Stimulated activated CD8-positive, alpha-beta memory T cell treated with anti-CD3 and anti-CD28 coated beads, Interleukin-15, amount 100 ng/mL, for 48 hours (primary cell): Measurements from ENCODE around the gene AFDN.

Experiments
- DNase-seq, 2 donors: peaks; one replicate each; pipeline ENCODE4 v3.0.0-alpha.2; 2020; ENCODE audit warnings: low read depth in 2 of 2

The AFDN gene

DNA sequence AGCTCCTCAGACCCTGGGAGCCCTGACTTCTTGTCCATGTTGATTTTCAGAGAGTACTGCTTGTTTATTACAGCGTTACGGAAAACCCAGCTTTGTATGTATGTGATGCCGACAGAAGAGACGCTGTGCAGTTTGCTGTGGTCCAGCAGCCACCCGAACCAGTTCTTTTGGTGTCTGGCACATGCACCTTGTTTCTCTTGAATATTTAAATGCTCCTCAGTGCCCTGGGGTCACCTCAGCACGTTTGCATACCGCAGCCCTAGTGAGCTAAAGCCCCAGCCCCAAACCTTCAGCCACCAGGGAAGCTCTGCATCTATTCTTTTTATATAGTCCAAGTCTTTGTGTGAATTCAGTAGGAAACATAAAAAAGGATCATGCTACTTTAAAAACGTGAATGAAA, 39.9 kb downstream of the AFDN start:
- DNase-seq, result no peak

DNA sequence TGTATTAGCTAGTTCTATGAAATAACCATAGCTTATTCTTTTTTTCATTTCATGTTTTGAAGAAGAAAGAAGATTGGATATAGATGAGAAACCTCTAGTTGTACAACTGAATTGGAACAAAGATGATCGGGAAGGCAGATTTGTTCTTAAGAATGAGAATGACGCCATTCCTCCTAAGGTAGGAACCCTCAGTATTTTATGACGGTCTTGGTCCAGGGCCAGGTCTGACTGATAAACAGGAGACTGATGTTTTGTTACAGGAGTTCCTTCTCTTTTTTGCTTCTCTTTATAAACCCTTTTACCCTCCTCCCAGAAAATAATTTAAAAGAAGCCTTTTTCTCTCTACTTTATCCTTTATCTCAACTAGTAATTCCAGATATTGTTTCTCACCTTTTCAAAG, 43.6 kb downstream of the AFDN start:
- no peak for DNase-seq

DNA sequence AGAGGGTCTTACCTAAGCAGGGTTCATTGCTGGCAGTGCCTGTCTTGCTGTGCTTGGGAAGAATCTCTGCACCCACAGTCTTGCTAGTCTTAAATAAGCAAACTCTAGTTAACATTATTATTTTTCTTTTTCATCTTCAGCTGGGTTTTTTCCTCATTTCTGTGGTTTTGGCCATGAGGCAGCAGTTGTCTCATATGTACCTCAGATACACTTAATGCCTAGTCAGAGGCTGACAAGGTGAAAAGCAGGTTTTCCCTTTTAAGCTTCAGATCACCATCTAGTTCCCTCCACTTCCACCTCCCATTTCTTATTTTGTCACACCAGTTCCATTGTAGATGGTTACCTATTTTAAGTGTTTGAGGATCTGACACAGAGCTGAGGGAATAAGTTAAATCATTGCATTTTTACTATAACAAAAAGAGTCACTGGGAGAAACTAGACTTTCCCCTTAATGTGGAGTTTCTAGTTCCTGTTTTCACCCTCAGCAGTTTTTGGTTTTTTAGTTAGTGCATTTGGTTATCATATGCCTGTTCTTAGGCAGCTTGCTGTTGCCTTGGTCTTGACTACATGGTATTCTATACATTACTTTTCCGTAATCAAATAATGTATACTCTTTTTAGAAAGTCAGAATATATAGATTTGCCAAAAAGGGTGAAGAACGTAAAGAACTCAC, 46.0 kb downstream of the AFDN start:
- no peak for DNase-seq

DNA sequence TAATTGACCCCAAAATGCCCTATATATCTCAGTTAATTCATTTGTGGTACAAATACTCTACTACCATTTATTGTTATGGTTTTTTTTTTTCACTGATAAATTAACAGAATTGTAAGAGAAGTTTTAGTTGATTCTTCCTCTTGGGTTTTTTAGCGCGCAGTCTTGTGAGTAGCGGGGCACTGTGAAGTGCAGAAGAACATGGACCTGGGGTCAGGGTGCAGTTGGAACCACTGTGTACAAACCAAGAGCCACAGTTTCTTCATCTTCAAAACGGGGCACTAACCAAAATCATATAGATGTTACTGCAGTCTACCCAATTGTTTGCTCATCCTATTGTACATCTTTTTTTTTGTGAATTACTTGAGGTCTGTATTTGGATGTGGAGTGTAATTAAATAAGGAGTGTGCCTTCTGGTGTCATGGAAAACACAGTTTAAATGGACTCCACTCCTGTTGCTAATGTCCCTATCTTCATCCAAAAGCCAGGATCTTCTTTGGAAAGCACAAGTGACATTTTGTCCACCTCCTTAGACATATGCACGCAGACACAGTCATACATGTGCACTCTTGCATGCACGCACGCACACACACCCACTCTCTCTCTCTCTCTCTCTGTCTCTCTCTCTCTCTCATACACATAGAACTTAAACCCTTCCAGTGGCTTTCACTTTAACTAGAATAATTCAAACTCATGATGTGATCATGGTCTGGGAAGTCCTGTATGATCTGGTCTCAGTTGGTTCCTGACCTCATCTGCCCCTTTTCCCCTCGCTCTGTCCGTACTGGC, 51.5 kb downstream of the AFDN start:
- no peak for DNase-seq

DNA sequence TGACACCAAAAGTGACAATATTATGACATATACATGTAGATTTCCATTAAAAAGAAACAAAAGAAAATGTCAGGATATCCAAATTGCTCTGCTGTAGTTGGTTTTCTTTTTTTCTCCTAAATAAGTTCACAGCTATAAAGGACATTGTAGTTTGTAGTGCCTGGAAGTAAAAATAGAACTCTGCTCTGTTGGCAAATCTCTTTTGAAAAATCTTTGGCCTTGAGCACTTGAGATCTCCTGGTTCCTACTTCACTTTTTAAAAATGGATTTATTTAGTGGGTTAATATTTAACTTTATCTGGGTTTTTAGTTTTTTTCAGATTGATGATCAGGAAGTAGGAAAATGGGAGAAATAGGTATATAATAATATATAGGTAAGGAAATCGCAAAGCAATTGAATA, 52.9 kb downstream of the AFDN start:
- no peak for DNase-seq

DNA sequence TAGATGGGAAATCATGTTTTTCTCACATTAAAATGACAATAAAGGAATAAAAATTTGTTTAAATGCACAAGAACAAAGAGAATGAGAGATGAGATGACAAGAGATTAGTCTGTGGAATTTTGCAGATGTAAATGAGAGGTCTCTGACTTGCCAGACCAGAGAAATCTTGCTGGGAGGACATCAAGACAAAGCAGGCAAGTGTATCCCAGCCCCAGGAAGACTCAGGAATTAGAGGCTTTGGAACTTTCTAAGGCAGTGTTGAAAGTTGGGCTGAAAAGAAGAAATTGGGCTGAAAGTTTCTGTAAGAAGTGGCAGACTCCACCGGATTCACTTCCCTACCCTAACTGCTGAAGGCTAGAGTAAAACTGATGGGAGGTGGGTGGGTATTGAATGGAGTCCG, 54.6 kb downstream of the AFDN start:
- no peak for DNase-seq

DNA sequence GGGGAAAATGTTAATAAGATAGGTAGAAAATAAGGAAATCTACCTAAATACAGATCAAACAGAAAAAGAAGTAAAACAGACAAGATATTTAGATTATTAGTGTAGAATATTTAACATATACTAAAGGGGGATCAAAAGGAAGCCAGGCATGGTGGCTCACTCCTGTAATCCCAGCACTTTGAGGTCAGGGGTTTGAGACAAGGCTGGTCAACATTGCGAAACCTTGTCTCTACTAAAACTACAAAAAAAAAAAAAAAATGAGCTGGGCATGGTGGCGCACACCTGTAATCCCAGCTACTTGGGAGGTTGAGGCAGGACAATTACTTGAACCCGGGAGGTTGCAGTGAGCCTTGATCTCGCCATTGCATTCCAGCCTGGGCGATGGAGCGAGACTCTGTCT, 55.5 kb downstream of the AFDN start:
- no peak for DNase-seq

DNA sequence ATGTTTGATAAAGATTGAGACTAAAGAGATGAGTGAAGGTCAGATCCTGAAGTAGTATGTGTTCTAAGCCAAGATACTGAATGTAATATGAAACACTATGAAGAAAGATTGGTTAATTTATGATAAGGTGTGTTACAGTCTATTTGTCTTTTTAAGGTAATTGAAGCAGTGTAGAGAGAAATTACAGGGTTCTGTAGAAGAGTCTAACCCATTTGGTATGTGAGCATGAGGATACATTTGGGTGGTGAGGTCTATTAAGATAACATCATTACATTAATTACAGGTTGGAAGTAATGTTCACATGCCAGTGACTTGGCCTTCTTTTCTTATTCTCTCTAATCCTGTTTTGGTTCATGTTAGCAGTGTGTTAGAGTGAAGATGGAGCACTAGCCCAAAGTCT, 61.4 kb downstream of the AFDN start:
- no peak for DNase-seq

DNA sequence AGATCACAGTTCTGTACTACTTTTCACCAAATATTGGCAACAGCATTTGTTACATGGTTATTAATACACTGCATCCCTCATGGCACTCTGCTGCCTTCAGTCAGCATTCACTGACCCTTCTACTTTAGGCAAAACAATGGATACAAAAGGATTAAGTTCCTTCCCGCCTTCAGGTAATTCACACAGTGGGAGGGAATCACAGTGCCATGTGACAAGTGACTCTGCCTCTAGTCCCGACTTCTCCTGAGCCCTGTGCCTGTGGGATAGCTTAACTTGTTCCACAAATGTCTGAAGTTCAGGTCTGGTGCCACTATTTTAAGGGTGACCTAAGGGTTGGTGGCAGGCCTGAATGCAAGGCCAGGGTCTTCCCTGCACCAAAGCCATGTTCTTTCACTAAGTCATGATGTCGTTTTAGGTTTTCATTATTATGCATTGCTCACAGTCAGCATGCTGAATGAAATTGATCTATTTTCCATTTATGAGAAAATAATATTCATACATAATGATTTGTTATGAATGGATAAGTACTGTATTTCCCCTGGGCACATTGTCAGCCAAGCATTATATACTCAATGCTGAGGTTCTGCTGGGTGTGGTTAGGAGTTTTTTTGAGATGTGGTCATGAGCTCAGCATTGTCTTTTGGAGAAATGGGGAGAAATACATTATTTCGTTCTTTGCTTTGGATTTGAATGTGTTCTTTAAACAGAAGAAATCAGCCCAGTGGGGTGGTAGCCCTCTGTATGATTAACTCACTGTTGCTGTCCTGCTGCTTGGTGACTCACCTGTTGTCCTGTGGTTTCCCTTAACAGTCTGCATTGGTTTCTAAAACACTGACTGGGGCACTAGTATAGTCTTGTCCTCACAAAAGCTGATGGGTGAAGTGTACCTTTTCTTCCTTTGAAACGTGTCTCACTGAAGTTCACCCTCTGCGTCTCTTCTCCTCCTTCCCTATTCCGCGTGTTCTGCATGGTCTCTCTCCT, 66.4 kb downstream of the AFDN start:
- no peak for DNase-seq

DNA sequence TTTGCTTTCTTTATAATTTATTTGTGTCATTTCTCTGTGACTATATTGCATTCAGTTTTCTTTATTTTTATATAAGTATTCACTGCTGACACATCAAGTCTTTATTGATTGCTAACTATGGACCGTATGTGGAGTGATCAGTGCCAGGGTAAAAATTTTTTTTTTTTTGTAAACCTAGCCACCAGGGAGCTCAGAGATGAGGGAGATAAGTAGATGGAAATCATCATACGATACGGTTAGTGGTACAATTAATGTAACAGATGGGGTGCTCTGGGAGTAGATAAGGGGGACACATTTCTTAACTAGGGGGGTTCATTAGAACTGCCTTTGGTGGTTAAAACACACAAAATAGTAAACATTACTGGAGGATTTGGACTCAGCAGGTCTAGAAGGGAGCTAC, 68.3 kb downstream of the AFDN start:
- DNase-seq, result no peak

DNA sequence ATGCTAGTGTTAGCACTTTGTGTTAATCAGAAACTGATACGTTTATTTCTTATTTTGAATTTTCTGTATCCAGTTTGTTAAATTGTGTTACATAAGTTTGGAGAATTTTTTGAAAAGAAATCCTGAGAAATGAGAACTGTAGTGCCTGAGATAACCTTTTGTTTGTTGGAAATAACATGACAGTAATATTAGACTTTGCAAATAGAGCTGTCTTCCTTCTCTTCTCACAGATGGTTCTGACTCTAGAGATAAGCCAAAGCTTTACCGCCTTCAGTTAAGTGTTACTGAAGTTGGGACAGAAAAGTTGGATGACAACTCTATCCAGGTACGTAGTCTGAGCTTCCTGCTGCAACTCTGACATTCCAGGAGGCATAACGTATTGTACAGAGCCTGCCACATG, 69.9 kb downstream of the AFDN start:
- no peak for DNase-seq

DNA sequence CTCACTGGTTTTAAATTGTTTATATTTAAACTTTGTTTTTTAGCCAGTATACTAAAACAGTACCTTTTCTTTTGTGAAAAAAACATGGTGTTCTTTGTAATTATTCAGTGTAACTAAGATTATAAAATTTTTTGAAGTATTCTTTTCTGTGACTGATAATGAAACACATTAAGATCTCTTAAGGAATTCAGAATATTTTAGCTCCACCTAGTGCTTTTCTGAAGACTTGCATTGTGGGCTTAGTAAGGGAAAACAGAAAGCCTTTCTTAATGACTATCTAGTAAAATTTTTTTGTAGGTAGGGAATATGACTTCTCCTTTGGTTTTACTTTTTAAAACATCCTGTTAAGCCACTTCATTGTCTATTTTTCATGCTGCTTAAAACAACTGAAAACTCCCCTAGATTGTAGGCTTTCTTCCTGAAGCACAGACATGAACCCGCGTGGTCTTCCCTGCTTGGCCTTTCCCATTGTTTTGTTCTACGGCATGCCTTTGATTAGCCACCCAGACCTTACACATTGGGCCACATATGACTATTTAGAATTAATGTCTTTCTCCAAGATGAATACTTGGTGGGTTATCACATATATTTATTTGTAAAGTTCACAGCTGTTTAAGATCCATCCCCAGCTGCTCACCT, 72.1 kb downstream of the AFDN start:
- DNase-seq, result no peak

DNA sequence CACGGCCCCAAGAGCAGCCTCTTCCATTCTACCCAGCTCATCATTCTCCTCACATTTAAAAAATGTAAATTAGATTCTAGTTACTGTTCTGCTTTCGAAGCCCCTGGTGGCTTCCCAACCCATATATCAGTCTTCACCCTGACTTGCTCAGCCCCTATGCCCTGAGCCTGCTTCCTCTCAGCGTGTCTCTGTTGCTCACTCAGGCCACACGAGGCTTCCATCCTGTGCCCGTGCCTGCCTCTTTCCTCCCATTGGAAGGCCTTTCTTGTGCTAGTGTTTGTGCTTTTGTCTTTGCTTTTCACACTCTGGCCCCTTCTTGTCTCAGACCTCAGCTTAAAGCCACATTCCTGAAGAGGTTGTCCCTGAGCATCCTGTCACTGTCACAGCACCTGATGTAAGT, 78.1 kb downstream of the AFDN start:
- DNase-seq, result no peak

DNA sequence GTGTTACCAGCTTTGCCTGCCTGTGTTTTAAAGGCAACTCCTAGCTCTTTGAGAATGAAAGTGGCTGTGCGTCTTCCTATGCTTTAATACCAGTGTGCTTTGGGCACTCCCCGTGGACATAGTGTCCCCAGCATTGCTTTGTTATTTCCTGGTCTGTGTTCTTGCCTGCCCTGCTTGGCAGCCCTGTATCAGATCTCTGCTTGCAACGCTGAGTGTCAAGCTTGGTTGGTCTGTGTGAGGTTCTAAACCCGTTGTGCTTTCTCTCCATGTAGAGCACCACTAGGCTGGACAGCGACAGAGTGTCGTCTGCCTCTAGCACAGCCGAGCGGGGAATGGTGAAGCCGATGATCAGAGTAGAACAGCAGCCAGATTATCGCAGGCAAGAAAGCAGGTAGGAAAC, 80.2 kb downstream of the AFDN start:
- no peak for DNase-seq

DNA sequence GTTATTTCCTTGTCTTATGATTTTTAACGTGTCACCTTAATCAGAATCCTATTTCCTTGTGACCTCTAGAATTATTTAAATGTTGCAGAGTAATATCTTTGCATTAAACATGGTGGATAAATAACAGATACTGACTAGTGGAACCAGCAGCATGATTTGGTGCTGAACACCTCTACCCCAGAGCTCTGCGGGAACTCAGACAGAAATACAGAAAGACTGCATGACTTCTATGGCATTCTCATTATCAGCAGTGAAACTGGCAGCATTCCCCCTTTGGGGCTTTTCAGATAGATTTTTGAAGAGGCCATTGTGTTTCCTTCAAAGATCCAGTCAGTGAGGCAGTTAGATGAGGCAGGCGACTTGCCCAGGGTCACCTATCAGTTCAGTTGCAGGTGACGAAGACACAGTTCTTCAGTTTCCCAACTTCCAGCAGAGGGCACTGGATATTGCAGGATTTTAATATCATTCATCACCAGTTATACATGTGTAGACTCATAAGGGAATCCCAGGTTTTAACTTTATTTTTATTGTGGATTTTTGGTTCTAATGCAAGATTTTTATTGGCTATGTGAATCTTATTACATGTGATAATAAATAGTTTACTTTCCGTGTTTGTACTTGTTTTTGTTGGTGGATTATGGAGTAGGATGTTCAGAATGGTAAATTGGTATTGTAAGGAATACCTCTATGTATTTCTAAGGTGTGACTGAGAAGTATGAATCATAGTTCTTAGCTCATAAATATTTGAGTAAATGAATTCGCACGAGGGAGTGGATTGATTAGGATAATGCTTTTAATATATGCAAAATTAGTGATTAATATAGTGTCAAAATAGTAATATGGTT, 81.3 kb downstream of the AFDN start:
- no peak for DNase-seq

DNA sequence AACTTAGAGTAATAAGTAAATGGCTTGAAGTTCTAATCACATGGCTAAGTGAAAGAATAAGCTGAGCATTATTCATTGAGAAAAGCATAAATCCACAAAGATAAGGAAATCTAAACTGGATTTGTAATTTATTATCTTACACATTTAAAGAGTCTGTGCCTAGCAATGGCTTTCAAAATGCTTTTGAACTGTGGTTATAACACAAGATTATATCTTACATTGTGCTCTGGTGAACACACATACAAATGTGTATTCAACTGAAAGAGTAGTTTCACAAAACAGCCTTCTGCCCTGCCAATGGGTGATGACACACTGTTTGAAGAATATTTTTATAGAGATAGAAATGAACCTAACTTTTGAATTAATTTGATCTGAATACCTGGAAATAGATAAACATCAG, 83.3 kb downstream of the AFDN start:
- DNase-seq, result no peak

DNA sequence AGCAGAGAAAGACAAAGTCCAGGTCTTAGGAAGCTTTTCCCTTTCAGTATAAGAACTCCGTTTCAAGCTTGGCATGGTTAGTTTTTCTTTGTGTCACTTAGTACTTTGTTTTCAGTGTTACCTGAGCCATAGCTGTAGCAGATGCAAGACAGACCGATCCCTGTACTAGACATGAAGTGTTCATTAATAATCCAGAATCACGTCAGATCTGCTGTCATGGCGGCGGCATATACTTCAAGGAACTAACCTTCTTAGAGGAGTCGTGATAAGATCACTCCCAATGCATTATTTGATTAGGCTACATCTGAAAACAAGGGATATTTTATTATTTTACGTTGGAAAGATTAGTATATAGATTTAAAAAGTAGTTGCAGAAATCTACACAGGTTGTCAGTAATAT, 83.9 kb downstream of the AFDN start:
- no peak for DNase-seq

DNA sequence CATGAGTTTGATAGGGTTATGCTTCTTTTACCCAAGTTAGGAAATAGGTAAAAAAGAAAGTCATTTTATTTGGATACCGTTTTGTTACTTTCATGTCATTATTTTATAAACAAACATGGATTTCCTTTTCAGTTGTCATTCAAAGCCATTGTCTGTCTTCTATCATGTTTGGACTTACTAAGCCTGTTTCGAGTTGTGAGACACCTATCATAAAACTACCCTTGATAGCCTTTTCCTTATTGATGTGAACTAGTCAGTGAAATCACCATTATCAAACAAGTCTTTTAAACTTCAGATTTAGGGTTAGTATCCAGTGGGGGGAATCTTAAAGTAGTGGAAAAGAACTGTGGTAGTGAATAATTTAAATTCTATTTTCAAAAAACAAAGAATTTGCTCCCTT, 85.8 kb downstream of the AFDN start:
- no peak for DNase-seq

DNA sequence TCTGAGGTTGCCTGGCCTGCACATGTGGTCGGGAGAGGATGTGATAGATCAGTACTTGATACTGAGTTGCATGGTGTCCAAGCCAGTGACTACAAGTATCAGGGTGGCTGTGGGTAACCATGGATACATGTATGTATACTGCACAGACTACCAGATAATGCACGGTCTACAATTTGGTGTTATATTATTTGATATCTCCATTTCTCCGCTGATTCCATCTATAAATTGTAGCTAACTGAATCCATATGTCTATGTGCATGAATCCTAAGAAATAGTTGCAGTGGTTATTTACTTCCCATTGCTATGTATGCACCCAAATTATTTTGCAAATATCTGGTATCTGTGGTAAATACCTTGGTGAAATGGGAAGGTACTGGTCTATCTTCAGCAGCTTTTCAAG, 87.0 kb downstream of the AFDN start:
- no peak for DNase-seq

DNA sequence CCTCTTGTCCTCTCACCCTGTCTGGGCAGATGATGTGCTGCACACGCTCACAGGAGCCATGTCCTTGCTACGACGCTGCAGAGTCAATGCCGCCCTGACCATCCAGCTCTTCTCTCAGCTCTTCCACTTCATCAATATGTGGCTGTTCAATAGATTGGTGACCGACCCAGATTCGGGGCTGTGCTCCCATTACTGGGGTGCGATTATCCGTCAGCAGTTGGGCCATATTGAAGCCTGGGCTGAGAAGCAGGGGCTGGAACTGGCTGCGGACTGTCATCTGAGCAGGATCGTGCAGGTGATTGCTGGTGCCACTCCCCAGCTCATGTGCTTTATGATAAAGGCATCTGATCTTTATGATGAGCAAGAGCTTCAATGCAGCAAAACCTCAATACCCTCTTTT, 88.4 kb downstream of the AFDN start:
- no peak for DNase-seq

DNA sequence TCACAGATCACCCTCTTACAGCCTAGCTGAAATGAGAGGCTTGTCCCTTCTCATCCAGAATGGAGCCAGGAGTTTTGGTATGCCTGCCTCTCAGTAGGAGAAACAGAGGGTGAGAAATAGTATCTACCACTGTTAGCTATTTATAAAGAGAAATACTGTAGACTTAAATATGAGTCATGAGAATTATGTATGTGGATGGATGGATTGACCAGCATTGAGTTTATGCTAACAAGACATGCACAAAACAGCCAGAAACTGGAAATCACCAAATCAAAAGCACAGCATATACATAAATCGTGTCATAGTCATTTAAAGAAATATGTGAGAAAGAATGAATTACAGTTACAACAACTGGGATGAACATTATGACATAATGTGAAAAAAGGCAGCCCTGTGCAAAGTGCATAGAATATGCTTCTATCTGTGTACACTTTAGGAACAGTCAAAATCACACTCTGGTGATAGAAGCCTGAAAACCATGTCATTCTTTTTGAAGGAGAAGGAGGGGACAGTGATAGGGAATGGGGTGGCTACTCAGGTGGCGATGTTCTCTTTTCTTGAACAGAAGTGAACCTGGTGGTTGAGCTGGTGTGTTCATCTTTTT, 90.9 kb downstream of the AFDN start:
- no peak for DNase-seq
